ENCODE results near the gene APLP2.
A peak's percentile ranks its signal among the peaks of the same experiment; 100 is the strongest.

Gene APLP2

DNA sequence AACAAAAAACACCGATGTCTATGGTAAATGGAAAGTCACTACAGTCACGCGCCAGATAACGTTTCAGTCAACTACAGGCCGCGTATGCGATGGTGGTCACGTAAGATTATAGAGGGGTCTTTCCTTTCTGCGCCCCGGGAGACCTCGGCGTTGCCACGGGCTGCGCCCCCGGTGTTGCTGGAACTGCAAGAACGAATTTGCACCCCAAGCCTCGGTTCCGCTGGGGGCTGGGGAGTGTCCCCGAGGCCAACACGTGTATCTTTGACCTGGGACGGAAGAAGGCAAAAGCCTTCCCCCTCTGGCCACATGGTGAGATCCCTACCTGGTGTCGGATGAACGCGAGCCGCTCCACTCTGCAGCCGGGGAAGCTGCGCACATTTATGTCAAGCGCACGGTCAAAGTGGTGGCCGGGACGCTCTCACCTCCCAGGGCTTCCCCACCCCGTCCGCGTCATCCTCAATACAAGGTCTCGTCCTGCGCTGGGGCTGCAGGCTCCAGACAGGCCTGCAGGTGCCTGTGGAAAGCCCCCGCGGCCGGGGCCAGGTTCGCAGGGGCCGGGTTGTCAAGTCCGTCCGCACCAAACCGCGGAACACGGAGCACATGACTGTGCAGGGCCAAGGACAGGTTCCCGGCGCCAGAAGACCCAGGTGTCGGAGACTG, 29.3 kb upstream of the APLP2 start:
- TF ChIP-seq, protein P1, sequence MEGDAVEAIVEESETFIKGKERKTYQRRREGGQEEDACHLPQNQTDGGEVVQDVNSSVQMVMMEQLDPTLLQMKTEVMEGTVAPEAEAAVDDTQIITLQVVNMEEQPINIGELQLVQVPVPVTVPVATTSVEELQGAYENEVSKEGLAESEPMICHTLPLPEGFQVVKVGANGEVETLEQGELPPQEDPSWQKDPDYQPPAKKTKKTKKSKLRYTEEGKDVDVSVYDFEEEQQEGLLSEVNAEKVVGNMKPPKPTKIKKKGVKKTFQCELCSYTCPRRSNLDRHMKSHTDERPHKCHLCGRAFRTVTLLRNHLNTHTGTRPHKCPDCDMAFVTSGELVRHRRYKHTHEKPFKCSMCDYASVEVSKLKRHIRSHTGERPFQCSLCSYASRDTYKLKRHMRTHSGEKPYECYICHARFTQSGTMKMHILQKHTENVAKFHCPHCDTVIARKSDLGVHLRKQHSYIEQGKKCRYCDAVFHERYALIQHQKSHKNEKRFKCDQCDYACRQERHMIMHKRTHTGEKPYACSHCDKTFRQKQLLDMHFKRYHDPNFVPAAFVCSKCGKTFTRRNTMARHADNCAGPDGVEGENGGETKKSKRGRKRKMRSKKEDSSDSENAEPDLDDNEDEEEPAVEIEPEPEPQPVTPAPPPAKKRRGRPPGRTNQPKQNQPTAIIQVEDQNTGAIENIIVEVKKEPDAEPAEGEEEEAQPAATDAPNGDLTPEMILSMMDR (IDR thresholded peaks at IDR 0.05; ENCODE audit: control insufficient read depth, extremely low read depth, insufficient read depth): no peak

DNA sequence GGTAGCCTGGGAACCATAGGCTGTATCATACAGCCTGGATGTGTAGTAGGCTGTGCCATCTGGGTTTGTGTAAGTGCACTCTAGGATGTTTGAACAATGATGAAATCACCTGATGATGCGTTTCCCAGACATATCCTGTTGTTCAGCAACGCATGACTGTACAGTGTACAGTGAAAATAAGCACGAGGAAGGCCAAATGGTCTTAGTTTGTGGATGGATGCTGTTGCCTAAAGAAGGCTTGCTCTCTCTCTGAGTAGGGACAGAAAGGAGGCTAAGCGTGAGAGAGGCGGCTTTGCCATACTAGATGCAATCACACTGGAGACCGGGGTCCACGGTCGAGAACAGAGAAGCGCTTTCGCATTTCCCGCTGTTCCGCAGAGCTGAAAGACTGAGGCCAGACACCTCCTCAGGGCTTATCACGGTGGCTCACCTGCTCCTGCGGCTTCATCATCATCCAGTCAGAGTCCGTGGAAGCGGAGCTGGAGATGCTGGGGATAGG, 27.6 kb upstream of the APLP2 start:
- H3K4me3 ChIP-seq (ENCODE audit: low read depth, low read length): no peak overlapping the region
- peak; percentile 36 for DNase-seq (ENCODE audit: low read depth)
- TF ChIP-seq, protein P1 (IDR thresholded peaks at IDR 0.05; ENCODE audit: control insufficient read depth, extremely low read depth, insufficient read depth): no peak

More for the DNA sequence above, 29.3 kb upstream of the APLP2 start:
- H3K4me3 ChIP-seq (ENCODE audit: low read depth, low read length): no peak overlapping the region
- DNase-seq (ENCODE audit: low read depth): no peak

DNA sequence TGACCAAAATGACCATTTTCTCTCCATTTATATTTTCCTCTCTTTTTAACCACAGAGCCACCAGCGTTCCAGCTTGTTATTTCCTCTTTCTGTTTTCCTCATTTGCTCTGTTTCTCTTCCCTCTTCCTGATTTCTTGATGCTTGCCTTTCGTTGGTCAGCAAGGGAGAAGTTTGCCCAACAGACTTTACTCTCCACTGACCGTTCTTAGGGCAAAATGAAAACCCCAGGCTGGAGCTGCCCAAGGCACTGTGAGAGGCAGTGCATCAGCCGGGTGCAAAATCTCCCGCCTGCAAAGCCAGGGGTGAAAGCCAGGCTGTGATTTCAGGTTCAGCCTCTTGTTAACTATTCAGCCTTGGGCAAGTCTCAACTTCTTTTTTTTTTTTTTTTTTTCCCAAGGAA, 26.1 kb upstream of the APLP2 start:
- H3K4me3 ChIP-seq (ENCODE audit: low read depth, low read length): no peak overlapping the region
- DNase-seq (ENCODE audit: low read depth): no peak
- TF ChIP-seq, protein P1 (IDR thresholded peaks at IDR 0.05; ENCODE audit: control insufficient read depth, extremely low read depth, insufficient read depth): no peak

DNA sequence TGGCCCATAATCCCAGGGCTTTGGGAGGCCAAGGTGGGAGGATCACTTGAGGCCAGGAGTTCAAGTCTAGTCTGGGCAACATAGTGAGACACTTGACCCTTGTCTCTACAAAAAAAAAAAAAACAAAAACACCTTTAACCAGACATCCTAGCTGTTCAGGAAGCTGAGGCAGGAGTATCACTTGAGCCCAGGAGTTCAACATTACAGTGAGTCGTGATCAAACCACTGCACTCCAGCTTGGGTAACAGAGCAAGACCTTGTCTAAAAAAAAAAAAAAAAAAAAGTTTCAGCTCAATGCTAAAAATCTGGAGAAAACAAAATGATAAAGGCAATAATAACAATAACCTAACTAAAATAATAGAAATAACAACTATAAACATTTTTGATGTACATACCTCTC, 22.6 kb upstream of the APLP2 start:
- DNase-seq (ENCODE audit: low read depth): no peak
- no peak overlapping the region for H3K4me3 ChIP-seq (ENCODE audit: low read depth, low read length)
- TF ChIP-seq, protein P1 (IDR thresholded peaks at IDR 0.05; ENCODE audit: control insufficient read depth, extremely low read depth, insufficient read depth): no peak

DNA sequence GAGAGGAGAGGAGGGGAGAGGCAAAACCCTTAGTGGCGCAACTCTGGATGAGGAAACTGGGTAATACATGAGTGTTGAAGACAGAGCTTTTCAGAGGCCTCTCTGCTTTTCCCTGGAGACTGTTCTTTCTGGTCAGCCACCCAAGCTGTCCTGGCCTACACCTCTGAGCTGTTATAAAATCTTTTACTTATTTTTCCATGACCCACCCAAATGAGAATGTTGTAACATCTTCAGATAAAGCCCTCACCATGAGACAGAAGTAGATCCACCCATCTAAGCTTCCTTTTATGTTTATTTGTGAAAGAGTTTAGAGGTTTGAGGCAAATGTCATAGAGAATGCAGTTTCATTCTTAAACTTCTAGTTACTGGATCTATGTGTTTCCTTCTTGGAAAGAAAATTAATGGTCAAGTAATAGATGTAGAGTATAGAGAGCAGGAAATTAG, 20.3 kb upstream of the APLP2 start:
- TF ChIP-seq, protein P1 (IDR thresholded peaks at IDR 0.05; ENCODE audit: control insufficient read depth, extremely low read depth, insufficient read depth): no peak
- DNase-seq (ENCODE audit: low read depth): no peak
- no peak overlapping the region for H3K4me3 ChIP-seq (ENCODE audit: low read depth, low read length)

DNA sequence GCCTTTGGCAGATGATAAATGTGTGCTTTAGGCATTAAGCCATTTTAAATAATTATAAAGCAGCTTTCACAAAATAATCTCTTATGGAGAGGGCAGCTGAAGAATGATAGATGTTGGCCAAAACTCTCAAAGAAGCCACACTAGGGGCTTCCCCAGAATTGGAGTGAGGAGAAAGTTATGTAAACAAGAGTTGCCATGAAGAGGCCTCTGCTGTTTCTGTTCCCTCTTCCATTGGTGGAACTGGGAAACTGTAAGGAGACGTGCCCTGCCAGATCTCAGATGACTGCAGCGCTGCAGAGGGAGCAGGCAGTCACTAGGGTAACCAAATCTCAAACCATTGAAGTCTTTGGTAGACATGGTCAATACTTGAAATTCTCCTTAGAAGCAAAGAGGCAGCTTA, 19.4 kb upstream of the APLP2 start:
- no peak for DNase-seq (ENCODE audit: low read depth)
- H3K4me3 ChIP-seq (ENCODE audit: low read depth, low read length): no peak overlapping the region
- TF ChIP-seq, protein P1 (IDR thresholded peaks at IDR 0.05; ENCODE audit: control insufficient read depth, extremely low read depth, insufficient read depth): no peak

DNA sequence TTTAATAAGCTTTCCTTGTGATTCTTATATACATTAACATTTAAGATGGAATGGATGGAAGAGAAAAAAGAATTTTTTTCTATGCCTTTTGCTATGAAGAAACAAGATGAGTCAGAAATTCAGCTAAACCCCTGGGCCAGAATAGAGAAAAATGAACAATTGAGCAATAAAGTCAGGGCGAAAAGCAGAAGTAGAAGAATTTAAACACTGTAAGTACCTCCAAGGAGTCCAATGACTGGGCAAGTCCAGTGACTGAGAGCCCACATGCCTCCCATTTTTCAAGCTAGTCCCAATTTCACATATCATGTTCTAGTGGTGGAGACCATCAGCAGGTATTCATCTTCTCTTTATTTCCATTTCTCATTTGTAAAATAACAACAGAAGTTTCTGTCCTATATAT, 18.6 kb upstream of the APLP2 start:
- TF ChIP-seq, protein P1 (IDR thresholded peaks at IDR 0.05; ENCODE audit: control insufficient read depth, extremely low read depth, insufficient read depth): no peak
- no peak for DNase-seq (ENCODE audit: low read depth)
- no peak overlapping the region for H3K4me3 ChIP-seq (ENCODE audit: low read depth, low read length)

Data from LNCaP clone FGC (cell line).